HEK293 (cell line): ENCODE results near the gene CIC.
A peak's percentile ranks its signal among the peaks of the same experiment; 100 is the strongest.

Source experiments
- GLIS1 ChIP-seq: fragments of 450-650 bp; formaldehyde crosslinking; IDR thresholded peaks from 2 replicates; pipeline ENCODE4 v1.5.1; 2016; ENCODE audit warnings: missing biosample characterization, missing genetic modification characterization
- HIC1 ChIP-seq: fragments of 450-650 bp; formaldehyde crosslinking; IDR thresholded peaks from 2 replicates; pipeline ENCODE4 v1.5.1; 2016; ENCODE audit warnings: missing biosample characterization, missing genetic modification characterization
- KLF10 ChIP-seq: fragments of 450-650 bp; IDR thresholded peaks from 2 replicates; pipeline ENCODE4 v1.5.1; 2018; ENCODE audit warnings: missing biosample characterization, mild to moderate bottlenecking, missing genetic modification characterization
- SP3 ChIP-seq: fragments of 450-650 bp; formaldehyde crosslinking; IDR thresholded peaks from 2 replicates; pipeline ENCODE4 v1.5.1; 2016; ENCODE audit warnings: missing biosample characterization, missing genetic modification characterization
- ZBTB44 ChIP-seq: fragments of 450-650 bp; IDR thresholded peaks from 2 replicates; pipeline ENCODE4 v1.5.1; 2018; ENCODE audit warnings: missing biosample characterization, mild to moderate bottlenecking, missing genetic modification characterization
- ZFP3 ChIP-seq: fragments of 450-650 bp; formaldehyde crosslinking; IDR thresholded peaks from 2 replicates; pipeline ENCODE4 v1.5.1; 2016; ENCODE audit warnings: low read depth, missing biosample characterization, missing genetic modification characterization
- ZNF10 ChIP-seq: fragments of 450-650 bp; formaldehyde crosslinking; IDR thresholded peaks from 2 replicates; pipeline ENCODE4 v1.5.1; 2017; ENCODE audit warnings: missing biosample characterization, missing genetic modification characterization
- ZNF174 ChIP-seq: fragments of 450-650 bp; formaldehyde crosslinking; IDR thresholded peaks from 2 replicates; pipeline ENCODE4 v1.5.0; 2017; ENCODE audit warnings: missing biosample characterization, mild to moderate bottlenecking, missing genetic modification characterization
- ZNF202 ChIP-seq: fragments of 450-650 bp; formaldehyde crosslinking; IDR thresholded peaks from 2 replicates; pipeline ENCODE4 v1.5.1; 2016; ENCODE audit warnings: missing biosample characterization, missing genetic modification characterization, borderline replicate concordance
- ZNF211 ChIP-seq: fragments of 450-650 bp; formaldehyde crosslinking; IDR thresholded peaks from 2 replicates; pipeline ENCODE4 v1.5.1; 2016; ENCODE audit warnings: low read depth, missing biosample characterization, missing genetic modification characterization
- ZNF24 ChIP-seq: fragments of 450-650 bp; formaldehyde crosslinking; IDR thresholded peaks from 2 replicates; pipeline ENCODE4 v1.5.1; 2016; ENCODE audit warnings: missing biosample characterization, missing genetic modification characterization
- ZNF248 ChIP-seq: fragments of 450-650 bp; formaldehyde crosslinking; IDR thresholded peaks from 2 replicates; pipeline ENCODE4 v1.5.1; 2017; ENCODE audit warnings: missing biosample characterization, missing genetic modification characterization
- ZNF280C ChIP-seq: fragments of 450-650 bp; formaldehyde crosslinking; IDR thresholded peaks from 2 replicates; pipeline ENCODE4 v1.5.1; 2016; ENCODE audit warnings: missing biosample characterization, missing genetic modification characterization
- ZNF335 ChIP-seq: fragments of 450-650 bp; formaldehyde crosslinking; conservative IDR thresholded peaks from 2 replicates; pipeline ENCODE4 v1.5.1; 2016; ENCODE audit warnings: missing biosample characterization, missing genetic modification characterization
- ZNF416 ChIP-seq: fragments of 450-650 bp; formaldehyde crosslinking; IDR thresholded peaks from 2 replicates; pipeline ENCODE4 v1.5.1; 2016; ENCODE audit warnings: missing biosample characterization, missing genetic modification characterization
- ZNF426 ChIP-seq: fragments of 450-650 bp; formaldehyde crosslinking; IDR thresholded peaks from 2 replicates; pipeline ENCODE4 v1.5.1; 2017; ENCODE audit warnings: missing biosample characterization, missing genetic modification characterization, mild to moderate bottlenecking, inconsistent platforms, moderate library complexity
- ZNF544 ChIP-seq: fragments of 450-650 bp; formaldehyde crosslinking; IDR thresholded peaks from 2 replicates; pipeline ENCODE4 v1.5.0; 2017; ENCODE audit warnings: missing biosample characterization, missing genetic modification characterization
- ZNF555 ChIP-seq: fragments of 450-650 bp; formaldehyde crosslinking; conservative IDR thresholded peaks from 2 replicates; pipeline ENCODE4 v1.5.1; 2017; ENCODE audit warnings: missing biosample characterization, mild to moderate bottlenecking, missing genetic modification characterization, inconsistent platforms
- ZNF580 ChIP-seq: fragments of 450-650 bp; formaldehyde crosslinking; IDR thresholded peaks from 2 replicates; pipeline ENCODE4 v1.5.1; 2016; ENCODE audit warnings: missing biosample characterization, missing genetic modification characterization
- ZNF654 ChIP-seq: fragments of 450-650 bp; formaldehyde crosslinking; IDR thresholded peaks from 2 replicates; pipeline ENCODE4 v1.5.1; 2016; ENCODE audit warnings: low read depth, missing biosample characterization, missing genetic modification characterization
- ZNF785 ChIP-seq: fragments of 450-650 bp; formaldehyde crosslinking; IDR thresholded peaks from 2 replicates; pipeline ENCODE4 v1.5.1; 2016; ENCODE audit warnings: missing biosample characterization, missing genetic modification characterization
- ZSCAN23 ChIP-seq: fragments of 450-650 bp; formaldehyde crosslinking; IDR thresholded peaks from 2 replicates; pipeline ENCODE4 v1.5.1; 2016; ENCODE audit warnings: missing biosample characterization, missing genetic modification characterization
- ZSCAN4 ChIP-seq: fragments of 450-650 bp; formaldehyde crosslinking; IDR thresholded peaks from 2 replicates; pipeline ENCODE4 v1.5.1; 2017; ENCODE audit warnings: missing biosample characterization, missing genetic modification characterization
- TF ChIP-seq, protein P1 (sequence below): fragments of 450-650 bp; formaldehyde crosslinking; IDR thresholded peaks from 2 replicates; pipeline ENCODE4 v1.5.1; 2016; ENCODE audit warnings: missing biosample characterization, missing genetic modification characterization
- TF ChIP-seq, protein P2 (sequence below): fragments of 450-650 bp; formaldehyde crosslinking; IDR thresholded peaks from 2 replicates; pipeline ENCODE4 v1.5.1; 2016; ENCODE audit warnings: missing biosample characterization, missing genetic modification characterization

Gene CIC

GRCh38 chr19:42255766-42256745 lies 13.0 kb upstream of the CIC start (continued):
- TF ChIP-seq ZNF280C (no peak), ZNF211 (tag by site-specific recombination) (no peak), ZNF416 (tag by site-specific recombination) (no peak), ZBTB44 (tag by site-specific recombination) (no peak), ZNF785 (tag by site-specific recombination) (no peak), ZNF654 (tag by site-specific recombination) (no peak), ZNF426 (tag by site-specific recombination) (no peak), ZSCAN23 (no peak), ZNF555 (no peak), ZNF202 (tag by site-specific recombination) (no peak), ZNF580 (tag by site-specific recombination) (no peak), ZNF248 (tag by site-specific recombination) (no peak), ZFP3 (tag by site-specific recombination) (no peak), HIC1 (tag by site-specific recombination) (no peak), ZNF335 (tag by site-specific recombination) (peak; percentile 98), ZNF10 (tag by site-specific recombination) (no peak), KLF10 (tag by site-specific recombination) (no peak), ZNF544 (tag by site-specific recombination) (no peak), GLIS1 (peak; percentile 90), ZNF24 (tag by site-specific recombination) (no peak), SP3 (tag by site-specific recombination) (no peak; the same call in 1 of the 2 replicates), ZSCAN4 (tag by site-specific recombination) (no peak), ZNF174 (tag by site-specific recombination) (no peak)
- TF ChIP-seq, protein P1, sequence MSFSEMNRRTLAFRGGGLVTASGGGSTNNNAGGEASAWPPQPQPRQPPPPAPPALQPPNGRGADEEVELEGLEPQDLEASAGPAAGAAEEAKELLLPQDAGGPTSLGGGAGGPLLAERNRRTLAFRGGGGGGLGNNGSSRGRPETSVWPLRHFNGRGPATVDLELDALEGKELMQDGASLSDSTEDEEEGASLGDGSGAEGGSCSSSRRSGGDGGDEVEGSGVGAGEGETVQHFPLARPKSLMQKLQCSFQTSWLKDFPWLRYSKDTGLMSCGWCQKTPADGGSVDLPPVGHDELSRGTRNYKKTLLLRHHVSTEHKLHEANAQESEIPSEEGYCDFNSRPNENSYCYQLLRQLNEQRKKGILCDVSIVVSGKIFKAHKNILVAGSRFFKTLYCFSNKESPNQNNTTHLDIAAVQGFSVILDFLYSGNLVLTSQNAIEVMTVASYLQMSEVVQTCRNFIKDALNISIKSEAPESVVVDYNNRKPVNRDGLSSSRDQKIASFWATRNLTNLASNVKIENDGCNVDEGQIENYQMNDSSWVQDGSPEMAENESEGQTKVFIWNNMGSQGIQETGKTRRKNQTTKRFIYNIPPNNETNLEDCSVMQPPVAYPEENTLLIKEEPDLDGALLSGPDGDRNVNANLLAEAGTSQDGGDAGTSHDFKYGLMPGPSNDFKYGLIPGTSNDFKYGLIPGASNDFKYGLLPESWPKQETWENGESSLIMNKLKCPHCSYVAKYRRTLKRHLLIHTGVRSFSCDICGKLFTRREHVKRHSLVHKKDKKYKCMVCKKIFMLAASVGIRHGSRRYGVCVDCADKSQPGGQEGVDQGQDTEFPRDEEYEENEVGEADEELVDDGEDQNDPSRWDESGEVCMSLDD (tag by site-specific recombination), result no peak; the same call in 1 of the 2 replicates
- TF ChIP-seq, protein P2, sequence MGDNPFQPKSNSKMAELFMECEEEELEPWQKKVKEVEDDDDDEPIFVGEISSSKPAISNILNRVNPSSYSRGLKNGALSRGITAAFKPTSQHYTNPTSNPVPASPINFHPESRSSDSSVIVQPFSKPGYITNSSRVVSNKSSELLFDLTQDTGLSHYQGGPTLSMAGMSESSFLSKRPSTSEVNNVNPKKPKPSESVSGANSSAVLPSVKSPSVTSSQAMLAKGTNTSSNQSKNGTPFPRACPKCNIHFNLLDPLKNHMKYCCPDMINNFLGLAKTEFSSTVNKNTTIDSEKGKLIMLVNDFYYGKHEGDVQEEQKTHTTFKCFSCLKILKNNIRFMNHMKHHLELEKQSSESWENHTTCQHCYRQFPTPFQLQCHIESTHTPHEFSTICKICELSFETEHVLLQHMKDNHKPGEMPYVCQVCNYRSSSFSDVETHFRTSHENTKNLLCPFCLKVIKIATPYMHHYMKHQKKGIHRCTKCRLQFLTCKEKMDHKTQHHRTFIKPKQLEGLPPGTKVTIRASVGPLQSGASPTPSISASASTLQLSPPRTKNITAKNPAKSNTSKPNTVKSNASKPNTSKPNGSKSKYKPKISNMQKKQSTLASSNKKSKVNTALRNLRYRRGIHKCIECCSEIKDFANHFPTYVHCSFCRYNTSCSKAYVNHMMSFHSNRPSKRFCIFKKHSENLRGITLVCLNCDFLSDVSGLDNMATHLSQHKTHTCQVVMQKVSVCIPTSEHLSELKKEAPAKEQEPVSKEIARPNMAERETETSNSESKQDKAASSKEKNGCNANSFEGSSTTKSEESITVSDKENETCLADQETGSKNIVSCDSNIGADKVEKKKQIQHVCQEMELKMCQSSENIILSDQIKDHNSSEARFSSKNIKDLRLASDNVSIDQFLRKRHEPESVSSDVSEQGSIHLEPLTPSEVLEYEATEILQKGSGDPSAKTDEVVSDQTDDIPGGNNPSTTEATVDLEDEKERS (tag by site-specific recombination), result no peak
